ENCODE data around the gene TTLL9.

- TF ChIP-seq, protein P1, sequence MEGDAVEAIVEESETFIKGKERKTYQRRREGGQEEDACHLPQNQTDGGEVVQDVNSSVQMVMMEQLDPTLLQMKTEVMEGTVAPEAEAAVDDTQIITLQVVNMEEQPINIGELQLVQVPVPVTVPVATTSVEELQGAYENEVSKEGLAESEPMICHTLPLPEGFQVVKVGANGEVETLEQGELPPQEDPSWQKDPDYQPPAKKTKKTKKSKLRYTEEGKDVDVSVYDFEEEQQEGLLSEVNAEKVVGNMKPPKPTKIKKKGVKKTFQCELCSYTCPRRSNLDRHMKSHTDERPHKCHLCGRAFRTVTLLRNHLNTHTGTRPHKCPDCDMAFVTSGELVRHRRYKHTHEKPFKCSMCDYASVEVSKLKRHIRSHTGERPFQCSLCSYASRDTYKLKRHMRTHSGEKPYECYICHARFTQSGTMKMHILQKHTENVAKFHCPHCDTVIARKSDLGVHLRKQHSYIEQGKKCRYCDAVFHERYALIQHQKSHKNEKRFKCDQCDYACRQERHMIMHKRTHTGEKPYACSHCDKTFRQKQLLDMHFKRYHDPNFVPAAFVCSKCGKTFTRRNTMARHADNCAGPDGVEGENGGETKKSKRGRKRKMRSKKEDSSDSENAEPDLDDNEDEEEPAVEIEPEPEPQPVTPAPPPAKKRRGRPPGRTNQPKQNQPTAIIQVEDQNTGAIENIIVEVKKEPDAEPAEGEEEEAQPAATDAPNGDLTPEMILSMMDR (IDR thresholded peaks at IDR 0.05), result no peak
- TF ChIP-seq POLR2AphosphoS5 (IDR thresholded peaks at IDR 0.05), result no peak
These were observed 20.2 kb downstream of the TTLL9 start for GRCh38 chr20:31890646-31891045.

Measured in upper lobe of left lung (tissue), 4 donors.